ENCODE data around the gene NEK1.

The NEK1 gene

GRCh38 chr4:169379688-169380087, 232.7 kb downstream of the NEK1 start:
- no peak for DNase-seq (ENCODE audit: low read depth in 1 of 2, low spot score in 1 of 2)

DNA sequence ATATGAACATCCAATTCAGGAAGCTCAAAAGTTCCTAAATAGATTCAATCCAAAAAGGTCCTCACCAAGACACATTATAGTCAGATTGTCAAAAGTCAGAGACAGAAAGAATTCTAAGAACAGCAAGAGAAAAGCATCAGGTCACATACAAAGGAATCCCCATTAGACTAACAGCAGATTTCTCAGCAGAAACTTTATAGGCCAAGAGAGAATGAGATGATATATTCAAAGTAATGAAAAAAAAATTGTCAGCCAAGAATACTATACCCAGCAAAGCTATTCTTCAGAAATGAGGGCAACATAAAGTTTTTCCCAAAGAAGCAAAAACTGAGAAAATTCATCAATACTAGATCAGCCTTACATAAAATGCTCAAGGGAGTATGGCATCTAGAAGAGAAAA, 235.0 kb downstream of the NEK1 start:
- DNase-seq (ENCODE audit: low read depth in 1 of 2, low spot score in 1 of 2) = no peak

GRCh38 chr4:169376421-169376820, 236.0 kb downstream of the NEK1 start:
- no peak for DNase-seq (ENCODE audit: low read depth in 1 of 2, low spot score in 1 of 2)

DNA sequence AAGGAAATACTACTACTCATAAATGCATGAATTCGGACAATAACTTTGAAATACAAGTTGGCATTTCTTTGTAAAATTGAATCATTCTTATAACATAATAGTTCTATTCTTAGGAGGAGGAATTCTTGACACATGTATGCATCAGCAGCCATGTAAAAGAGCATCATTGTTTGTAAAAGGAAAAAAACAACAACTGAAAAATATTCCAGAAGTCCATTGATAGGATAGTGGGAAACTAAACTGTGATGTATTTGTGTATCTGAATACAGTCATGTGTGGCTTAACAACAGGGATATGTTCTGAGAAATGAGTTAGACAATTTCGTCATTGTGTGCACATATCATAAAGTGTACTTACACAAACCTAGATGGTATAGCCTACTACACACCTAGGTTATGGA, 239.6 kb downstream of the NEK1 start:
- no peak for DNase-seq (ENCODE audit: low read depth in 1 of 2, low spot score in 1 of 2)

DNA sequence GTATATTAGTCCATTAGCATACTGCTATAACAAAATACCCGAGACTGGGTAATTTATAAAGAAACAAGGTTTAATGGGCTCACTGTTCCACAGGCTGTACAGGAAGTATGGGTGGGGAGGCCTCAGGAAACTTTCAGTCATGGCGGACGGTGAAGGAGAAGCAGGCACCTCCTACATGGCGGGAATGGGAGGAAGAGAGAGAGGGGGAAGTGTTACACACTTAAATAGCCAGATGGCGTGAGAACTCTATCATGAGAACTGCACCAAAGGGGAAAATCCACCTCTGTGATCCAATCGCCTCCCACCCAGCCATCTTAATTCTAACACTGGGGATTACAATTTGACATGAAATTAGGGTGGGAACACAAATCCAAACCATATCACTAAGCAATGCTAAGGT, 242.7 kb downstream of the NEK1 start:
- no peak for DNase-seq (ENCODE audit: low read depth in 1 of 2, low spot score in 1 of 2)

- no peak for DNase-seq (ENCODE audit: low read depth in 1 of 2, low spot score in 1 of 2)
These were observed 244.6 kb downstream of the NEK1 start for GRCh38 chr4:169367826-169368225.

- DNase-seq (ENCODE audit: low read depth in 1 of 2, low spot score in 1 of 2) = no peak
These were observed 245.6 kb downstream of the NEK1 start for GRCh38 chr4:169366821-169367220.

GRCh38 chr4:169362607-169363006, 249.8 kb downstream of the NEK1 start:
- DNase-seq (ENCODE audit: low read depth in 1 of 2, low spot score in 1 of 2) = no peak

- no peak for DNase-seq (ENCODE audit: low read depth in 1 of 2, low spot score in 1 of 2)
These were observed 250.6 kb downstream of the NEK1 start for GRCh38 chr4:169361756-169362155.

- no peak for DNase-seq (ENCODE audit: low read depth in 1 of 2, low spot score in 1 of 2)
These were observed 252.4 kb downstream of the NEK1 start for GRCh38 chr4:169359961-169360360.

DNA sequence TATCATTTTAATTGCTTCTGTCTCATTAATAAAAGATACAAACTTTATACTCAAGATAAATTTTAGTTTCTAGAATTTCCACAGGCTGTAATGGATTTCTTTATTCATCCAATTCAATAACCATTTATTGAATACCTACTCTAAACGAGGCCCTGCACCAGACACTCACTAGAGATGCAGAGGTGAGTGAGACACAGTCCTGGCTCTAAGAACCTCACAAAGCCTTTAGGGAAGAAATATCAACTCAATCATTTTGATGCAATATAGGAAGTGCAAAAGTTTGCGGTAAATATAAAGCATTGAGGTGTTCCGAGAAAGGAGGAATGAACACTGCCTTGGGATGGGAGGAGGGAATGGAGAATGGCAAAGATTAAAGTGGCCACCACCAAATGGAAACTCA, 260.0 kb downstream of the NEK1 start:
- DNase-seq (ENCODE audit: low read depth in 1 of 2, low spot score in 1 of 2) = no peak

GRCh38 chr4:169351872-169352271, 260.5 kb downstream of the NEK1 start:
- no peak for DNase-seq (ENCODE audit: low read depth in 1 of 2, low spot score in 1 of 2)

DNA sequence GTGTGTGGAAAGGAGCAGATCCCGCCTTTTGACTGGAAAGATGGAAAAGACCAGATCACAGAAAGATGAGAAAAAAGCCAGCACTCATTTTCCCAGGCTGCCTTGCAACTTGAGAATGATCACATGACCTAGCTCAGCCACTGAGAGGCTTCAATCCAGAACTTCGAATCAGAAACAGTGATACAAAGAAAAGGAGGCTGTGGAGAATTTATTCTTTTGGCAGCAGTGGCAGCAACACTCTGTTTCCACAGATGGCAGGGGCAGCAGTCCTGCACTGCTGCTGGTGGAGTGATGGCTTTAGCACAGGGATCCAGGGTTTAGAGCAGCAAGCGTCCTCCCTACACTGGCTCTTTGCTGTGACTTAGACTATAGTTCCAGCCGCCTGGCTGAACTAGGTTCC, 263.8 kb downstream of the NEK1 start:
- no peak for DNase-seq (ENCODE audit: low read depth in 1 of 2, low spot score in 1 of 2)

DNA sequence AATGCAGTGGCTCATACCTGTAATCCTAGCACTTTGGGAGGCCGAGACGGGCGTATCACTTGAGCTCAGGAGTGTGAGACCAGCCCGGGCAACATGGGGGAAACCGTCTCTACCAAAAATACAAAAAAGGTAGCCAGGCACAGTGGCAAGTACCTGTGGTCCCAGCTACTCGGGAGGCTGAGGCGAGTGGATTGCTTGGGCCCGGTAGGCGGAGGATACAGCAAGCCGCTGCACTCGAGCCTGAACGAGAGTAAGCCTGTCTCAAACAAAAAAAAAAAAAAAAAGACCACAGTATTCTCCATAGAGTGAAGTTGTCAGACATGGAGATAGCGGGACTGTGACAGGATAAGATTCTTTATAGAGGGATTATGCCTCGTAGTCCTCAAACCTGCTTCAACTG, 265.5 kb downstream of the NEK1 start:
- no peak for DNase-seq (ENCODE audit: low read depth in 1 of 2, low spot score in 1 of 2)

DNA sequence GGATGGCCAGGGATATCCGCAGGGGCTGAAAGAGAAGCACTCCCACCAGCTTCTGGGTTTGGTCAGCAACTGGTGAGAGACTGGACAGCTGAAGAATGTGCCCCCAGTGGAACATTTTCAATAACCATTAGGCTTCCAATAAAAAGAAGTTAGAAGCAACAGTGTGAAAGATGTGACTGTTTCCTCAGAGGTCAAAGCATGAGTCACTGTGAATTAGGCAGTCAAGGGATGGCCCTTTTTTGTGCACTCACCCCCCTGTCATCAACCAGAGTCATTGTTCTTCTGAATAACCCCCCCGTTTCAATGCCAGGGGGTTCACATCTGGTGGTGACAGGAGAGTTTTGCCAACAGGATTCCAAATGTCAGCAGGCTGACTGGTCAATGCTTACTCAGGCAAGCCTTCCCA, 267.1 kb downstream of the NEK1 start:
- no peak for DNase-seq (ENCODE audit: low read depth in 1 of 2, low spot score in 1 of 2)
